GM23338 (cell line): Measurements from ENCODE around the gene DGKB. TPM values are rescaled to one million over a fixed set of nuclear protein-coding genes. Genes with fewer than 3 reads are reported as not detected.

Source experiments
- ATAC-seq: fragments of 200-7000 bp; cut with Tn5 transposase; 3 replicates; pipeline ENCODE4 v1.9.1; 2020
- DNase-seq: peaks from one replicate; pipeline ENCODE4 v3.0.0-alpha.2; 2015; ENCODE audit warnings: low spot score
- H2AFZ ChIP-seq: fragments of 200-600 bp; sonication (generic); 2 replicates; pipeline ENCODE4 v1.8.0; 2016; ENCODE audit warnings: antibody characterized with exemption, mild to moderate bottlenecking, moderate library complexity
- H3F3A ChIP-seq: fragments of 200-600 bp; sonication (generic); replicated peaks from 2 replicates; pipeline ENCODE4 v1.8.0; 2017; ENCODE audit warnings: antibody characterized with exemption, mixed run types, low read depth
- H3K27ac ChIP-seq: fragments of 200-600 bp; sonication (generic); 2 replicates; pipeline ENCODE4 v1.6.1; 2016; ENCODE audit warnings: low read depth
- H3K27me3 ChIP-seq: fragments of 200-600 bp; sonication (generic); 2 replicates; pipeline ENCODE4 v1.8.0; 2016; ENCODE audit warnings: mild to moderate bottlenecking, mixed run types, moderate library complexity; ENCODE audit not compliant: insufficient read depth
- H3K36me3 ChIP-seq: fragments of 200-600 bp; sonication (generic); 2 replicates; pipeline ENCODE4 v1.8.0; 2016; ENCODE audit warnings: mild to moderate bottlenecking; ENCODE audit not compliant: insufficient read depth
- H3K4me1 ChIP-seq: fragments of 200-600 bp; sonication (generic); 2 replicates; pipeline ENCODE4 v1.8.0; 2016; ENCODE audit warnings: mild to moderate bottlenecking, moderate library complexity; ENCODE audit not compliant: insufficient read depth
- H3K4me2 ChIP-seq: fragments of 200-600 bp; sonication (generic); 2 replicates; pipeline ENCODE4 v1.7.1; 2017; ENCODE audit warnings: mixed run types
- H3K4me3 ChIP-seq: fragments of 200-600 bp; sonication (generic); 2 replicates; pipeline ENCODE4 v1.6.1; 2016; ENCODE audit warnings: mixed run types
- H3K79me2 ChIP-seq: fragments of 200-600 bp; sonication (generic); replicated peaks from 2 replicates; pipeline ENCODE4 v1.8.0; 2017; ENCODE audit warnings: mild to moderate bottlenecking; ENCODE audit not compliant: insufficient read depth
- H3K9me2 ChIP-seq: fragments of 200-600 bp; sonication (generic); 2 replicates; pipeline ENCODE4 v1.8.0; 2017; ENCODE audit not compliant: insufficient read depth
- H4K20me1 ChIP-seq: fragments of 200-600 bp; sonication (generic); replicated peaks from 2 replicates; pipeline ENCODE4 v1.8.0; 2017; ENCODE audit warnings: mild to moderate bottlenecking; ENCODE audit not compliant: insufficient read depth
- H3K27ac Mint-ChIP-seq: 2 replicates; pipeline ENCODE4 v1.8.0; 2020; ENCODE audit warnings: inconsistent platforms, mild to moderate bottlenecking, moderate library complexity, mixed read lengths
- H3K27me3 Mint-ChIP-seq: 3 replicates; pipeline ENCODE4 v1.8.0; 2022; ENCODE audit warnings: low read depth, mild to moderate bottlenecking, moderate library complexity, mixed read lengths, inconsistent platforms; ENCODE audit not compliant: insufficient read depth, poor library complexity
- H3K36me3 Mint-ChIP-seq: 3 replicates; pipeline ENCODE4 v1.8.0; 2021; ENCODE audit warnings: low read depth, mild to moderate bottlenecking, inconsistent platforms, moderate library complexity, mixed read lengths
- H3K4me1 Mint-ChIP-seq: 3 replicates; pipeline ENCODE4 v1.8.0; 2020; ENCODE audit warnings: mild to moderate bottlenecking, inconsistent platforms, mixed read lengths
- H3K4me3 Mint-ChIP-seq: 3 replicates; pipeline ENCODE4 v1.8.0; 2021; ENCODE audit warnings: moderate library complexity, mild to moderate bottlenecking, inconsistent platforms, mixed read lengths
- H3K9me3 Mint-ChIP-seq: 3 replicates; pipeline ENCODE4 v1.8.0; 2020; ENCODE audit warnings: moderate library complexity, mild to moderate bottlenecking, inconsistent platforms, mixed read lengths
- CREB1 ChIP-seq: fragments of 250-450 bp; sonication (Bioruptor Pico); IDR thresholded peaks from 2 replicates; pipeline ENCODE4 v1.5.0; 2020; ENCODE audit warnings: low read depth, mild to moderate bottlenecking, moderate library complexity
- CTCF ChIP-seq, 2 experiments: fragments of 200-600 bp in 1 of 2; sonication (generic) in 1 of 2; conservative IDR thresholded peaks; 2 replicates each; pipeline versions ENCODE4 v1.5.1 to v1.6.1; 2016 to 2017; ENCODE audit warnings: antibody characterized with exemption in 2 of 2, low read depth in 2 of 2, mild to moderate bottlenecking in 2 of 2, moderate library complexity in 1 of 2
- ETS1 ChIP-seq: IDR thresholded peaks from 2 replicates; pipeline ENCODE4 v1.6.1; 2016; ENCODE audit warnings: antibody characterized with exemption
- EZH2 ChIP-seq: fragments of 200-600 bp; sonication (generic); IDR thresholded peaks from one replicate; pipeline ENCODE4 v1.8.0; 2017; ENCODE audit warnings: antibody characterized with exemption, mild to moderate bottlenecking, low read depth; ENCODE audit not compliant: unreplicated experiment
- EZH2phosphoT487 ChIP-seq: fragments of 200-600 bp; sonication (generic); IDR thresholded peaks from one replicate; pipeline ENCODE4 v1.8.1; 2018; ENCODE audit warnings: antibody characterized with exemption; ENCODE audit not compliant: unreplicated experiment
- JUNB ChIP-seq: IDR thresholded peaks from one replicate; pipeline ENCODE4 v1.6.1; 2016; ENCODE audit warnings: antibody characterized with exemption; ENCODE audit not compliant: unreplicated experiment
- NANOG ChIP-seq: IDR thresholded peaks from 2 replicates; pipeline ENCODE4 v1.6.1; 2016; ENCODE audit warnings: antibody characterized with exemption, borderline replicate concordance
- POLR2AphosphoS5 ChIP-seq: IDR thresholded peaks from 2 replicates; pipeline ENCODE4 v1.6.1; 2016; ENCODE audit warnings: antibody characterized with exemption, low read depth
- REST ChIP-seq: IDR thresholded peaks from one replicate; pipeline ENCODE4 v1.6.1; 2018; ENCODE audit warnings: antibody characterized with exemption; ENCODE audit not compliant: unreplicated experiment
- STAT1 ChIP-seq: IDR thresholded peaks from one replicate; pipeline ENCODE4 v1.6.1; 2016; ENCODE audit warnings: antibody characterized with exemption; ENCODE audit not compliant: unreplicated experiment
- ZNF114 ChIP-seq: fragments of 250-450 bp; sonication (Bioruptor Pico); IDR thresholded peaks from 2 replicates; pipeline ENCODE4 v1.5.0; 2020; ENCODE audit warnings: mild to moderate bottlenecking, moderate library complexity
- ZNF331 ChIP-seq: fragments of 250-450 bp; sonication (Bioruptor Pico); IDR thresholded peaks from 2 replicates; pipeline ENCODE4 v1.5.0; 2020; ENCODE audit warnings: low read depth, mild to moderate bottlenecking, moderate library complexity
- ZNF462 ChIP-seq: fragments of 250-450 bp; sonication (Bioruptor Pico); IDR thresholded peaks from 2 replicates; pipeline ENCODE4 v1.5.0; 2020; ENCODE audit warnings: mild to moderate bottlenecking, moderate library complexity
- polyA plus RNA-seq: library from polyadenylated mRNA; unstranded; fragments of >200 nt; fragmentation: Nextera tagmentation; extraction: Ambion mirVana; gene quantifications from 2 replicates; pipeline ENCODE4 v1.2.1, GENCODE V29; 2016
- total RNA-seq: library from RNA; depleted of rRNA; stranded (reverse); fragments of >200 nt; shearing (Covaris generic); gene quantifications from 2 replicates; pipeline ENCODE4 v1.2.3, GENCODE V29; 2014

The DGKB gene
- total and polyA plus RNA-seq, 2 experiments from 2014 or later, result 4.8 to 11.5 TPM

- ATAC-seq (no peak), DNase-seq (no peak)
- Histone ChIP-seq H3K4me2 (no peak overlapping the region), H4K20me1 (no peaks in the 10 kb centered on the region), H3K9me2 (no peaks in the 10 kb centered on the region), H3K79me2 (no peaks in the 10 kb centered on the region), H2AFZ (no peak overlapping the region), H3K27me3 (no peaks in the 10 kb centered on the region), H3K4me3 (no peak overlapping the region), H3K4me1 (peaks cover 6% of the 10 kb centered on the region), H3F3A (no peaks in the 10 kb centered on the region), H3K27ac (no peak overlapping the region), H3K36me3 (no peaks in the 10 kb centered on the region)
- Mint-ChIP-seq H3K27ac (no peak overlapping the region), H3K4me3 (no peak overlapping the region), H3K9me3 (no peaks in the 10 kb centered on the region), H3K36me3 (peaks cover 3% of the 10 kb centered on the region; the same call in 2 of the 3 replicates), H3K27me3 (no peaks in the 10 kb centered on the region), H3K4me1 (peaks cover 5% of the 10 kb centered on the region)
- TF ChIP-seq STAT1 (no peak), REST (no peak), ZNF462 (no peak), JUNB (no peak), ZNF331 (CRISPR knock-in tag) (no peak), ZNF114 (CRISPR knock-in tag) (no peak), NANOG (no peak), ETS1 (no peak), CTCF (conservative IDR thresholded peaks at IDR 0.05; ENCODE audit: low read depth in 2 of 2) (no peak), EZH2phosphoT487 (no peak), CREB1 (CRISPR knock-in tag) (no peak), POLR2AphosphoS5 (no peak), EZH2 (no peak)
Measured at GRCh38 chr7:14687777-14688176, 214.8 kb downstream of the DGKB start.
